ENCODE measurements around the gene AP5M1.

DNA sequence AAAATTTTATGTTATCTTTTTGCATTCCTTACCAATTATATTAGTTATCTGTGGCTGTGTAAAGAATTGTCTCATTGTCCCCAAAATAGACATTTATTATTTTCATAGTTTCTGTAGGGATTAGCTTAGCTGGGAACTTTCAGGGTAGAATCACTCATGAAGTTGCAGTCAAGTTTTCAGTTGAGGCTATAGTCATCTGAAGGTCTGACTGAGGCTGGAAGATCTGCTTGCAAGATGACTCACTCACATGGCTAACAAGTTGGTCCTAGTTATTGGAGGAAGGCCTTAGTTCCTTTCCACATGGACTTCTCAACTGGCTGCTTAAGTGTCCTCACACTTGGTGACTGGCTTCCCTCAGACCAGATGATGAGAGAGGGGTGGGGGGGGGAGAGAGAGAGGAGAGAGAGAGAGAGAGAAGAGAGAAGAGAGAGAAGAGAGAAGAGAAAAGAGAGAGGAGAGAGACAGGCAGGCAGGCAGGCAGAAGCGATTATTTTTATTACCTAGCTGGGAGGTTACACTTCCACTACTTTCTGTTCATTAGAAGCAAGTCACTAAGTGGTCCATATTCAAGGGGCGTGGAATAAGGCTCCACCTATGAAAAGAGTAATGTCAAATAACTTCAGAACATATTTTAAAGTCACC, 6.4 kb downstream of the AP5M1 start:
- TF ChIP-seq CTCF (IDR thresholded peaks at IDR 0.05) (no peak), EZH2 (IDR thresholded peaks at IDR 0.05) (no peak)

All from neural progenitor cell (in vitro differentiated cells).